HG03196 (cell line): Measurements from ENCODE around the gene RNF227.
"Not testable (repeated sequence)": the region's sequence is repeated elsewhere in the genome, so short reads cannot be mapped to it uniquely, and the experiment has no call there.

Source experiments
- ATAC-seq: cut with Tn5 transposase; IDR thresholded peaks from one replicate; pipeline ENCODE4 v1.9.1; 2021; ENCODE audit not compliant: unreplicated experiment

RNF227 gene

GRCh38 chr17:7864995-7865650 lies 51.0 kb downstream of the RNF227 start:
- ATAC-seq: no peak

- not testable (repeated sequence) for ATAC-seq
Measured at GRCh38 chr17:7864384-7864783, 51.7 kb downstream of the RNF227 start.
